Progenitor cell of endocrine pancreas (in vitro differentiated cells): Measurements from ENCODE around the gene SCO2. TPM values are rescaled to one million over a fixed set of nuclear protein-coding genes. Genes with fewer than 3 reads are reported as not detected.

Experiments
- DNase-seq: peaks from one replicate; pipeline ENCODE4 v3.0.0; 2021; ENCODE audit warnings: low spot score; ENCODE audit not compliant: unreplicated experiment
- H3K27ac Mint-ChIP-seq: 2 replicates; pipeline ENCODE4 v1.8.0; 2021; ENCODE audit warnings: mild to moderate bottlenecking, moderate library complexity, mixed read lengths
- H3K27me3 Mint-ChIP-seq: 2 replicates; pipeline ENCODE4 v1.8.0; 2021; ENCODE audit warnings: mixed read lengths
- H3K36me3 Mint-ChIP-seq: 2 replicates; pipeline ENCODE4 v1.8.0; 2022; ENCODE audit warnings: mixed read lengths; ENCODE audit not compliant: insufficient read depth
- H3K4me1 Mint-ChIP-seq: 2 replicates; pipeline ENCODE4 v1.8.0; 2021; ENCODE audit warnings: low read depth, mixed read lengths
- H3K4me3 Mint-ChIP-seq: 2 replicates; pipeline ENCODE4 v1.8.0; 2021; ENCODE audit warnings: low read depth, mild to moderate bottlenecking, moderate library complexity, mixed read lengths
- H3K9me3 Mint-ChIP-seq: 2 replicates; pipeline ENCODE4 v1.8.0; 2021; ENCODE audit warnings: low read depth, mixed read lengths
- total RNA-seq: library from RNA; stranded (reverse); gene quantifications from 2 replicates; pipeline ENCODE4 v1.2.1, GENCODE V29; 2021
- TF ChIP-seq, protein P1 (sequence below): fragments of 200-600 bp; sonication (generic); IDR thresholded peaks from one replicate; pipeline ENCODE4 v1.5.0; 2021; ENCODE audit warnings: antibody characterized with exemption, mild to moderate bottlenecking; ENCODE audit not compliant: unreplicated experiment

The SCO2 gene
- total RNA-seq, 1 donor from 2014 or later: 3.7 TPM

DNA sequence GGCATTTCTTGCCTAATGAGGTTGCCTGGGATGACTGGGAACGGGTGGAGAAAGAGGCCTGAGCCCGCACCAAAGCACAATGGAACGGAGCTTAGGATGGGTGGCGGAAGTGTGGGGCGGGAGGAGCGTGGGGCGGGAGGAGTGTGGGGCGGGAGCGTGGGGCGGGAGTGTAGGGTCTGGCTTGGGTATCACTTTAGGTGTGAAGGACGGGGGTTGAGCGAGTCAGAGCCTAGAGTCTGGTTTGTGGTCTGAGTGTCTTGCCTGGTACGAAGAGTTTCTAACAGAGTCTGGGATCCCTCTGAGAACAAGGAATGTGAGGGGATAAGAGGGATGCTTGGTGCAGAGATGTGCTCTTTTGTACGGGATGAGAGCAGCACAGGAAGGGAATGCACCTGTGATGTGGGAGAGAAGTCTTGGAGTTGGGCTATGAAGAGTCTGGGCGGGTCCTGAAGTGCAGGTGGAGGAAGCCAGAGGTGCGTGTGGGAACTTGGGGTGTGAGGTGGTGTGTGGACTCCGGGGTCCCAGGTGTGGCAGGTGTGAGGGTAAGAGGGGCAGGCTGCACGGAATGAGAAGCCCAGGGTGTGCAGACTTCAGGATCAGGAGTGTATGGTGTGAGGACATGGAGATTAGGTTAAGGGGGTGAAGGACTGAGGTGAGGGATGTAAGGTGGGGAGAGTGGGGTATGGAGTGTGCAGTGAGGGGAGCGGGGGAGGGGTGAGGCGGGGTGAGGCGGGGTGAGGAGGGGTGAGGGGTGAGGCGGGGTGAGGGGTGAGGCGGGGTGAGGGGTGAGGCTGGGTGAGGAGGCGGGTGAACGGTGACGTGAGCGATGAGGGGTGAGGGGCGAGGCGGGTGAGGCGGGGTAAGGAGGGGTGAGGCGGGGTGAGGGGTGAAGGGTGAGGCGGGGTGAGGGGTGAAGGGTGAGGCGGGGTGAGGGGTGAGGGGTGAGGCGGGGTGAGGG is 36.3 kb upstream of the SCO2 start:
- Mint-ChIP-seq H3K4me1 (peaks cover 8% of the 10 kb centered on the region), H3K9me3 (no peaks in the 10 kb centered on the region), H3K4me3 (peak overlapping the region; percentile 46), H3K27ac (peak overlapping the region; percentile 47), H3K27me3 (peaks cover 31% of the 10 kb centered on the region), H3K36me3 (no peaks in the 10 kb centered on the region)
- DNase-seq: no peak
- TF ChIP-seq, protein P1, sequence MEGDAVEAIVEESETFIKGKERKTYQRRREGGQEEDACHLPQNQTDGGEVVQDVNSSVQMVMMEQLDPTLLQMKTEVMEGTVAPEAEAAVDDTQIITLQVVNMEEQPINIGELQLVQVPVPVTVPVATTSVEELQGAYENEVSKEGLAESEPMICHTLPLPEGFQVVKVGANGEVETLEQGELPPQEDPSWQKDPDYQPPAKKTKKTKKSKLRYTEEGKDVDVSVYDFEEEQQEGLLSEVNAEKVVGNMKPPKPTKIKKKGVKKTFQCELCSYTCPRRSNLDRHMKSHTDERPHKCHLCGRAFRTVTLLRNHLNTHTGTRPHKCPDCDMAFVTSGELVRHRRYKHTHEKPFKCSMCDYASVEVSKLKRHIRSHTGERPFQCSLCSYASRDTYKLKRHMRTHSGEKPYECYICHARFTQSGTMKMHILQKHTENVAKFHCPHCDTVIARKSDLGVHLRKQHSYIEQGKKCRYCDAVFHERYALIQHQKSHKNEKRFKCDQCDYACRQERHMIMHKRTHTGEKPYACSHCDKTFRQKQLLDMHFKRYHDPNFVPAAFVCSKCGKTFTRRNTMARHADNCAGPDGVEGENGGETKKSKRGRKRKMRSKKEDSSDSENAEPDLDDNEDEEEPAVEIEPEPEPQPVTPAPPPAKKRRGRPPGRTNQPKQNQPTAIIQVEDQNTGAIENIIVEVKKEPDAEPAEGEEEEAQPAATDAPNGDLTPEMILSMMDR: no peak

DNA sequence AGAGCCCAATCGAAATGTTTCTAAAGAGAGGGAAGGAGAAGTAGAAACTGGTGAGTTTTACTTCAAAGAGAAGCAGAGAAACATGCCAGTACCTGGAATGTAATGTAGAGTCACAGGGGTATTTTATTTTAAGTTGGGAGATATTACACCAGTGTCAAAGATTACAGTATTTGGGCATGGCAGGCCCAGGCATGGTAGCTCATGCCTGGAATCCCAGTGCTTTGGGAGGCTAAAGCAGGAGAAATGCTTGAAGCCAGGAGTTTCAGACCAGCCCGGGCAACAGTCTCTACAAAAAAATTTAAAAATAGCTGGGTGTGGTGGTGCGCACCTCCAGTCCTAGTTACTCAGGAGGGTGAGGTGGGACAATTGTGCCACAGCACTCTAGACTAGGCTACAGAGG is 34.6 kb upstream of the SCO2 start:
- peaks cover 44% of the 10 kb centered on the region for H3K27me3 Mint-ChIP-seq
- TF ChIP-seq, protein P1: no peak

DNA sequence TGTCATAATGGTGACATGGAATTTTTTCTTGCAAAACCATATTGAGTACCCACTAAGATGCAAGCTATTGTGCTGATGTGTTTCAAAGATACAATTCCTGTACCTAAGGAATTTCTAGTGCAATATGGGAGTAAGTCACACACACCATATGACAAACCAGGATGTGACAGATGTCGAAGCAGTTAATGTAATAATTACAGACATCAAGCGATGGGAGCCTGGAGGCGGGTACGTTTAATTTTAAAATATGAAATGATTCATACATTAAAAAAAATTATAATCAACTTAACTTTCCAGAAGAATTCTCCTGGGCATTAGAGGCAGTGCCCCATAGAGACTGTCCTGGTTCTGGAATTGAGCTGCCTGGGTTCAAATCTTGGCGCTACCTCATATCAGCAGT is 31.3 kb upstream of the SCO2 start:
- DNase-seq: no peak
- Mint-ChIP-seq H3K9me3 (no peaks in the 10 kb centered on the region), H3K27ac (no peak overlapping the region), H3K36me3 (no peaks in the 10 kb centered on the region), H3K4me1 (no peaks in the 10 kb centered on the region), H3K27me3 (peaks cover 50% of the 10 kb centered on the region), H3K4me3 (no peak overlapping the region)
- TF ChIP-seq, protein P1: no peak

More for the DNA sequence above, 34.6 kb upstream of the SCO2 start:
- Mint-ChIP-seq H3K4me3 (no peak overlapping the region), H3K9me3 (no peaks in the 10 kb centered on the region), H3K4me1 (peaks cover 8% of the 10 kb centered on the region), H3K36me3 (no peaks in the 10 kb centered on the region), H3K27ac (no peak overlapping the region)
- DNase-seq: no peak

DNA sequence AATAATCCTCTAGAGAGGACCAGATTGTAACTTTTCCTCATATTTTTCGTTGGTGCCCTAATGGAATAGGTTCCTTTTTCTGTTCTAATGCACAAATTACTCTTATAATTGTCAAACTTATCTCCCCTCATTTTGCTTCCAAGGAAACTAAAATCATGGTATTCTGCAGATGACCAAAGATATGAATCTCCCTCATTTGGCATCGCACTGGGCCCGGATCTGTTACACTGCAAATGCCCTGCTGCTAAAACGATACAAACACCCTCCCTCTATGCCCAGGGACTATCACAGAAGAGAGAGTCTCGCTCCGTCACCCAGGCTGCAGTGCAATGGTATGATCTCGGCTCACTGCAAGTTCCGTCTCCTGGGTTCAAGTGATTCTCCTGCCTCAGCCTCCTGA is 27.9 kb upstream of the SCO2 start:
- Mint-ChIP-seq H3K27ac (no peak overlapping the region), H3K4me1 (no peaks in the 10 kb centered on the region), H3K27me3 (peaks cover 23% of the 10 kb centered on the region), H3K9me3 (no peaks in the 10 kb centered on the region), H3K36me3 (no peaks in the 10 kb centered on the region), H3K4me3 (no peak overlapping the region)
- TF ChIP-seq, protein P1: no peak
- DNase-seq: no peak

DNA sequence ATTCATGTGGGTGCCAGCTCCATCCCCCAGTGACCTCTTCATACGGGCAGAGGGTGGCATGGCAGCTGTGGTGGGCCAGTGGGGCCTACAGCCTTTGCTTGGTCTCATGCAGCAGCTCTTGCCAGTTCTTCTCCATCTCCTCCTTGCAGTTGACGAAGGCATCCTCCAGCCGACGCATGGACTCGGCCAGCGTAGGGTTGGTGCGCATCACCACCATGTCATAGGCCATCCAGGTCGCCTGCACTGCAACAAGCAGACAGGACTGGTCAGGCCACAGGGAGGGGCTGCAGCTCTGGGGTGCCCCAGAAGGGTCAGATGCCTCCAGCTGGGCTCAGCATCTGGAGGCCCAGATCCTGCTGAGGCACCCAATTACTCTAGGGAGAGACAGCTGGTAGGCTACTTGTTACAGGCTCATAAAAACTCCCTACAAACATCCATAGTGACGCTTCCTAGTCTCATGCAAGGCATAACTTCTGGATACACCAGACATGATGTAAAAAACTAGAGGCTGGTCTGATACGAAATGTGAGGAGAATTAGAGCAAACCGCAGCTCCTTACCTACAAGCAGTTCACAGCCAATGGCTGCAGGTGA is 25.9 kb upstream of the SCO2 start:
- H3K36me3 Mint-ChIP-seq: no peaks in the 10 kb centered on the region

More for the DNA sequence above, 25.9 kb upstream of the SCO2 start:
- Mint-ChIP-seq H3K27ac (no peak overlapping the region), H3K4me1 (no peaks in the 10 kb centered on the region), H3K4me3 (no peak overlapping the region), H3K9me3 (no peaks in the 10 kb centered on the region), H3K27me3 (peaks cover 18% of the 10 kb centered on the region)
- DNase-seq: no peak
- TF ChIP-seq, protein P1: no peak
